IMR-90 (cell line): Measurements from ENCODE around the gene BCAS4. TPM values are rescaled to one million over a fixed set of nuclear protein-coding genes. Genes with fewer than 3 reads are reported as not detected.

ENCODE experiments used
- ATAC-seq: fragments of 200-7000 bp; cut with Tn5 transposase; 2 replicates; pipeline ENCODE4 v1.9.1; 2020; ENCODE audit warnings: low read depth, mild to moderate bottlenecking, moderate library complexity
- BruUV-seq: library from RNA; stranded (reverse); fragments of 400-500 nt; replicated peaks from 2 replicates; lab custom pipeline; 2021; lab: Mats Ljungman, UMichigan
- CTCF ChIA-PET: fragments of 300-600 bp; formaldehyde crosslinking; extraction: SDS; loops from one replicate; lab custom pipeline; 2021; ENCODE audit warnings: antibody characterized with exemption; lab: Yijun Ruan, JAX
- POLR2A ChIA-PET: fragments of 300-600 bp; sonication (Branson Sonifier 250); formaldehyde crosslinking; loops from one replicate; lab custom pipeline; 2022; ENCODE audit warnings: antibody characterized with exemption; ENCODE audit not compliant: unreplicated experiment; lab: Charles Lee
- DNase-seq: peaks from one replicate; pipeline ENCODE4 v3.0.0; 2013
- H2AFZ ChIP-seq: replicated peaks from 2 replicates; pipeline ENCODE3; 2013; ENCODE audit warnings: low read length, mild to moderate bottlenecking; ENCODE audit not compliant: poor library complexity
- H2AK5ac ChIP-seq: 2 replicates; pipeline ENCODE4 v1.6.1; 2013; ENCODE audit warnings: low read depth, low read length, inconsistent platforms
- H2AK9ac ChIP-seq: replicated peaks from 2 replicates; pipeline ENCODE3; 2013; ENCODE audit warnings: mild to moderate bottlenecking, low read depth, low read length, moderate library complexity; ENCODE audit not compliant: poor library complexity
- H2BK120ac ChIP-seq: 2 replicates; pipeline ENCODE4 v1.6.1; 2013; ENCODE audit warnings: low read depth, low read length, inconsistent platforms
- H2BK15ac ChIP-seq: 3 replicates; pipeline ENCODE4 v1.6.1; 2013; ENCODE audit warnings: low read depth, low read length, inconsistent platforms
- H2BK20ac ChIP-seq: 2 replicates; pipeline ENCODE4 v1.6.1; 2013; ENCODE audit warnings: low read depth, mild to moderate bottlenecking, inconsistent platforms, low read length, moderate library complexity
- H2BK5ac ChIP-seq: 2 replicates; pipeline ENCODE4 v1.6.1; 2013; ENCODE audit warnings: mild to moderate bottlenecking, low read depth, low read length, inconsistent platforms; ENCODE audit not compliant: poor library complexity, severe bottlenecking
- H3K14ac ChIP-seq: replicated peaks from 2 replicates; pipeline ENCODE4 v1.6.1; 2013; ENCODE audit warnings: low read depth, low read length, inconsistent platforms
- H3K18ac ChIP-seq: 2 replicates; pipeline ENCODE4 v1.6.1; 2013; ENCODE audit warnings: low read depth, low read length, control low read depth
- H3K23ac ChIP-seq: 2 replicates; pipeline ENCODE4 v1.6.1; 2013; ENCODE audit warnings: low read depth, low read length, inconsistent platforms
- H3K27ac ChIP-seq: 2 replicates; pipeline ENCODE4 v1.5.1; 2013; ENCODE audit warnings: mild to moderate bottlenecking, control low read depth, low read length; ENCODE audit not compliant: insufficient read depth
- H3K27me3 ChIP-seq: 2 replicates; pipeline ENCODE4 v1.6.1; 2013; ENCODE audit warnings: low read length; ENCODE audit not compliant: control insufficient read depth, insufficient read depth
- H3K36me3 ChIP-seq: 2 replicates; pipeline ENCODE4 v1.6.1; 2013; ENCODE audit warnings: low read length, mixed read lengths; ENCODE audit not compliant: control insufficient read depth, insufficient read depth
- H3K4ac ChIP-seq: 2 replicates; pipeline ENCODE4 v1.6.1; 2013; ENCODE audit warnings: low read depth, low read length, inconsistent platforms
- H3K4me1 ChIP-seq: 2 replicates; pipeline ENCODE4 v1.6.1; 2013; ENCODE audit warnings: low read length, mixed read lengths; ENCODE audit not compliant: control insufficient read depth, insufficient read depth
- H3K4me2 ChIP-seq: 2 replicates; pipeline ENCODE4 v1.6.1; 2013; ENCODE audit warnings: low read depth, mild to moderate bottlenecking, control low read depth, low read length, moderate library complexity
- H3K4me3 ChIP-seq: 2 replicates; pipeline ENCODE4 v1.5.1; 2013; ENCODE audit warnings: low read depth, mild to moderate bottlenecking, control low read depth, low read length, moderate library complexity; ENCODE audit not compliant: insufficient read depth
- H3K56ac ChIP-seq: 2 replicates; pipeline ENCODE4 v1.6.1; 2013; ENCODE audit warnings: low read length, inconsistent platforms; ENCODE audit not compliant: insufficient read depth; ENCODE audit errors: extremely low read depth
- H3K79me1 ChIP-seq, 2 experiments: 2 replicates each; pipeline ENCODE4 v1.6.1; 2013; ENCODE audit warnings: low read length in 2 of 2, inconsistent platforms in 1 of 2, low read depth in 1 of 2
- H3K9ac ChIP-seq: 2 replicates; pipeline ENCODE4 v1.6.1; 2013; ENCODE audit warnings: low read depth, low read length, control low read depth
- H3K9me1 ChIP-seq: 2 replicates; pipeline ENCODE4 v1.6.1; 2013; ENCODE audit warnings: low read length, inconsistent platforms; ENCODE audit not compliant: insufficient read depth
- H3K9me3 ChIP-seq: 2 replicates; pipeline ENCODE4 v1.6.1; 2013; ENCODE audit warnings: low read length; ENCODE audit not compliant: control insufficient read depth, insufficient read depth
- H4K20me1 ChIP-seq: 2 replicates; pipeline ENCODE4 v1.6.1; 2013; ENCODE audit warnings: low read length, inconsistent platforms; ENCODE audit not compliant: insufficient read depth
- H4K5ac ChIP-seq: 2 replicates; pipeline ENCODE4 v1.6.1; 2013; ENCODE audit warnings: mild to moderate bottlenecking, low read depth, low read length, control low read depth
- H4K8ac ChIP-seq, 2 experiments: 2 replicates each; pipeline ENCODE4 v1.6.1; 2013; ENCODE audit warnings: low read depth in 2 of 2, low read length in 2 of 2, control low read depth in 1 of 2, inconsistent platforms in 1 of 2
- H4K91ac ChIP-seq: 2 replicates; pipeline ENCODE4 v1.6.1; 2013; ENCODE audit warnings: low read depth, low read length, inconsistent platforms; ENCODE audit not compliant: insufficient read depth
- BHLHE40 ChIP-seq: fragments of 150-350 bp; IDR thresholded peaks from 2 replicates; pipeline ENCODE4 v1.6.1; 2016; ENCODE audit warnings: mild to moderate bottlenecking, low read depth, low read length
- CEBPB ChIP-seq: IDR thresholded peaks from 2 replicates; pipeline ENCODE4 v1.6.1; 2012; ENCODE audit warnings: low read depth, low read length, improper control_type of control experiment
- CHD1 ChIP-seq: IDR thresholded peaks from 2 replicates; pipeline ENCODE4 v1.6.1; 2012; ENCODE audit warnings: low read depth, low read length, improper control_type of control experiment
- CTCF ChIP-seq: conservative IDR thresholded peaks from 2 replicates; pipeline ENCODE4 v1.5.1; 2012; ENCODE audit warnings: mild to moderate bottlenecking, low read depth, low read length, improper control_type of control experiment
- ELK1 ChIP-seq: fragments of 150-350 bp; IDR thresholded peaks from 2 replicates; pipeline ENCODE4 v1.6.1; 2016; ENCODE audit warnings: low read depth, mild to moderate bottlenecking, low read length, moderate library complexity, borderline replicate concordance
- FOS ChIP-seq: fragments of 150-350 bp; IDR thresholded peaks from 2 replicates; pipeline ENCODE4 v1.6.1; 2016; ENCODE audit warnings: low read depth, low read length
- MAFK ChIP-seq: IDR thresholded peaks from 2 replicates; pipeline ENCODE4 v1.6.1; 2012; ENCODE audit warnings: low read depth, low read length, improper control_type of control experiment
- MAZ ChIP-seq: IDR thresholded peaks from 2 replicates; pipeline ENCODE4 v1.6.1; 2012; ENCODE audit warnings: low read depth, mild to moderate bottlenecking, low read length, improper control_type of control experiment, moderate library complexity, borderline replicate concordance
- MXI1 ChIP-seq: IDR thresholded peaks from 2 replicates; pipeline ENCODE4 v1.6.1; 2012; ENCODE audit warnings: low read depth, mild to moderate bottlenecking, low read length, moderate library complexity, borderline replicate concordance
- NFE2L2 ChIP-seq: fragments of 150-350 bp; IDR thresholded peaks from 2 replicates; pipeline ENCODE4 v1.6.1; 2016; ENCODE audit warnings: low read depth, mild to moderate bottlenecking, low read length
- POLR2A ChIP-seq: IDR thresholded peaks from 2 replicates; pipeline ENCODE4 v1.6.1; 2012; ENCODE audit warnings: mild to moderate bottlenecking, low read depth, low read length
- RAD21 ChIP-seq: IDR thresholded peaks from 2 replicates; pipeline ENCODE4 v1.6.1; 2012; ENCODE audit warnings: low read length, improper control_type of control experiment
- RCOR1 ChIP-seq: IDR thresholded peaks from 2 replicates; pipeline ENCODE4 v1.6.1; 2012; ENCODE audit warnings: mild to moderate bottlenecking, low read length, improper control_type of control experiment; ENCODE audit not compliant: insufficient replicate concordance
- RFX5 ChIP-seq: IDR thresholded peaks from 2 replicates; pipeline ENCODE4 v1.8.0; 2012; ENCODE audit warnings: low read depth, mild to moderate bottlenecking, low read length, moderate library complexity
- SMC3 ChIP-seq: fragments of 150-350 bp; IDR thresholded peaks from 2 replicates; pipeline ENCODE4 v1.6.1; 2016; ENCODE audit warnings: low read depth, mild to moderate bottlenecking, antibody characterized with exemption, low read length, moderate library complexity
- USF2 ChIP-seq: fragments of 150-350 bp; IDR thresholded peaks from 2 replicates; pipeline ENCODE4 v1.6.1; 2017; ENCODE audit warnings: mild to moderate bottlenecking, antibody characterized with exemption, low read length, low read depth
- WGBS, 2 experiments: methylation state at CpG; one replicate each; pipeline versions ENCODE4 v1.1.5 to v1.1.7; 2013; ENCODE audit warnings: missing lambda C conversion rate in 2 of 2; ENCODE audit not compliant: insufficient read length in 1 of 2; ENCODE audit errors: extremely low coverage in 2 of 2; 5-methylcytosine and 5-hydroxymethylcytosine counted together
- dilution Hi-C: fragments of 300-500 bp; cut with HindIII; formaldehyde crosslinking; loops from one replicate; pipeline ENCODE4 v1.14.3; 2018; ENCODE audit warnings: low sequenced_read_pairs; ENCODE audit not compliant: unreplicated experiment
- in situ Hi-C: fragments of 300-500 bp; cut with MboI; formaldehyde crosslinking; loops from 3 replicates; pipeline ENCODE4 v1.14.3; 2019; ENCODE audit warnings: low sequenced_read_pairs, inconsistent platforms, mixed read lengths
- intact Hi-C: fragments of 100-400 bp; cut with micrococcal nuclease; formaldehyde crosslinking; loops from 2 replicates; pipeline ENCODE4 v1.10.0; 2022
- polyA plus RNA-seq, 3 experiments: library from polyadenylated mRNA; depleted of rRNA; stranded (reverse); fragments of >200 nt; gene quantifications; 2 replicates each; pipeline ENCODE4 v1.2.3, GENCODE V29; 2012; ENCODE audit warnings: low replicate concordance in 1 of 3
- total RNA-seq: library from RNA; depleted of rRNA; stranded (reverse); fragments of >200 nt; gene quantifications from 2 replicates; pipeline ENCODE4 v1.2.3, GENCODE V29; 2012

The BCAS4 gene
- total and polyA plus RNA-seq, 2 of the 4 experiments (the other 2 are of a cell fraction), result 42.7 to 47.5 TPM

- no peak overlapping the region for H2AFZ ChIP-seq
- H3K4me2 ChIP-seq, result no peak overlapping the region
- no peak overlapping the region for H3K4ac ChIP-seq
- DNase-seq (no peak), ATAC-seq (no peak)
- peaks cover 17% of the 10 kb centered on the region for H3K9me1 ChIP-seq
- no peak for TF ChIP-seq RFX5
- no peak for TF ChIP-seq MAZ
- TF ChIP-seq BHLHE40, result no peak
- no peak for TF ChIP-seq CTCF
- TF ChIP-seq FOS, result no peak
- no peak for TF ChIP-seq MXI1
- no peak for TF ChIP-seq RCOR1
- no peak for TF ChIP-seq USF2
- no peak for TF ChIP-seq ELK1
- TF ChIP-seq CEBPB, result no peak
- TF ChIP-seq POLR2A, result no peak
- no peak for TF ChIP-seq SMC3
- no peak for TF ChIP-seq NFE2L2
- TF ChIP-seq MAFK, result no peak
- TF ChIP-seq RAD21, result no peak
- no peak for TF ChIP-seq CHD1
- H4K5ac ChIP-seq, result no peak overlapping the region
- H4K20me1 ChIP-seq, result peaks cover 8% of the 10 kb centered on the region
- no peak overlapping the region for H3K18ac ChIP-seq
- H3K56ac ChIP-seq, result no peak overlapping the region
- no peak overlapping the region for H3K4me3 ChIP-seq
- in situ Hi-C loops (loop anchor here (5.0 kb wide), 1 partner anchor 119 kb away; the partner anchor contains the start of gene ADNP), intact Hi-C loops (no loop called here), dilution Hi-C loops (loop anchor here (25.0 kb wide), 1 partner anchor 99 kb away; no protein-coding TSS in a partner anchor)
- BruUV-seq, result no TSS peak
- no peak overlapping the region for H4K8ac ChIP-seq
- no peaks in the 10 kb centered on the region for H3K9me3 ChIP-seq
- H3K36me3 ChIP-seq, result no peaks in the 10 kb centered on the region
- no peak overlapping the region for H4K91ac ChIP-seq
- no peak overlapping the region for H2BK5ac ChIP-seq
- no peak overlapping the region for H2BK20ac ChIP-seq
- H3K79me1 ChIP-seq, result peaks cover 35 to 54% of the 10 kb centered on the region in 2 experiments
- no peak overlapping the region for H2AK9ac ChIP-seq
- H3K9ac ChIP-seq, result no peak overlapping the region
- H3K27me3 ChIP-seq, result no peaks in the 10 kb centered on the region
- H2BK15ac ChIP-seq, result no peak overlapping the region; the same call in 2 of the 3 replicates
- no peak overlapping the region for H3K23ac ChIP-seq
- H2AK5ac ChIP-seq, result peak overlapping the region; percentile 11; the same call in 1 of the 2 replicates
- 98% methylated on average over 4 of the region's 10 CpGs; no CpG with 5 or more reads in 1 of the 2 experiments for WGBS, 2 experiments
- ChIA-PET POLR2A (no interaction called here), CTCF (interaction anchor here (0.9 kb wide), 1 partner anchor 10 kb away, joined by 3 read pairs; no protein-coding TSS in a partner anchor)
- no peak overlapping the region for H3K27ac ChIP-seq
- H2BK120ac ChIP-seq, result no peak overlapping the region
- H3K14ac ChIP-seq, result no peak overlapping the region
- H3K4me1 ChIP-seq, result peaks cover 14% of the 10 kb centered on the region
These were observed 18.3 kb downstream of the BCAS4 start for GRCh38 chr20:50813101-50813643.
